Body of pancreas (tissue), 4 donors: ENCODE results near the gene IL1RAPL1. TPM values are rescaled to one million over a fixed set of nuclear protein-coding genes. Genes with fewer than 3 reads are reported as not detected.
"Not testable (repeated sequence)": the region's sequence is repeated elsewhere in the genome, so short reads cannot be mapped to it uniquely, and the experiment has no call there.

Experiments used
- ATAC-seq: fragments of 150-250 bp; one replicate; pipeline ENCODE4 v1.9.1; 2016
- DNase-seq, 4 donors: peaks; one replicate each; pipeline ENCODE4 v3.0.0-alpha.2; 2019
- H3K27ac ChIP-seq, 4 donors: fragments of 200-600 bp; sonication (generic); 1 replicate in 3 of 4; 2 replicates in 1 of 4; pipeline versions ENCODE4 v1.5.1 to v1.6.1; 2016 to 2019; ENCODE audit warnings: mild to moderate bottlenecking in 1 of 4, mixed read lengths in 1 of 4, moderate library complexity in 1 of 4
- H3K27me3 ChIP-seq, 2 donors: fragments of 200-600 bp; sonication (generic); one replicate each; pipeline ENCODE4 v1.6.0; 2016; ENCODE audit warnings: mild to moderate bottlenecking in 1 of 2
- H3K36me3 ChIP-seq, 2 donors: fragments of 200-600 bp; sonication (generic); replicated peaks in 1 of 2; 2 replicates each; pipeline ENCODE4 v1.5.1; 2016; ENCODE audit warnings: low read depth in 2 of 2; ENCODE audit not compliant: insufficient read depth in 1 of 2
- H3K4me1 ChIP-seq: fragments of 200-600 bp; sonication (generic); one replicate; pipeline ENCODE4 v1.6.0; 2016
- H3K4me3 ChIP-seq, 2 donors: fragments of 200-600 bp; sonication (generic); 1 replicate in 1 of 2; 2 replicates in 1 of 2; pipeline ENCODE4 v1.5.1; 2016 to 2019
- H3K9me3 ChIP-seq, 3 donors: fragments of 200-600 bp; sonication (generic); 1 replicate in 2 of 3; 2 replicates in 1 of 3; pipeline ENCODE4 v1.5.1; 2016
- CTCF ChIP-seq, 7 experiments: fragments of 450-650 bp in 4 of 7; fragments of 200-600 bp in 3 of 7; sonication (generic) in 3 of 7; IDR thresholded peaks; one replicate each; pipeline ENCODE4 v1.5.1; 2016 to 2019; ENCODE audit warnings: antibody characterized with exemption in 7 of 7
- POLR2A ChIP-seq, 3 donors: fragments of 450-650 bp; IDR thresholded peaks; one replicate each; pipeline ENCODE4 v1.6.1; 2016; ENCODE audit warnings: antibody characterized with exemption in 3 of 3, mild to moderate bottlenecking in 2 of 3
- WGBS, 2 donors: methylation state at CpG; one replicate each; pipeline ENCODE4 v1.1.5; 2017; 5-methylcytosine and 5-hydroxymethylcytosine counted together
- intact Hi-C: fragments of 100-400 bp; cut with DNase I; formaldehyde crosslinking; loops from one replicate; pipeline ENCODE4 v1.15.1; 2023
- total RNA-seq, 2 donors: library from RNA; depleted of rRNA; stranded (reverse); fragments of >200 nt; gene quantifications; one replicate each; pipeline ENCODE4 v1.1.0, GENCODE V29; 2016

IL1RAPL1 gene
- total RNA-seq, 2 donors from 2014 or later = 0.26 TPM; not detected in 1

- Histone ChIP-seq H3K4me3 (no peak overlapping the region), H3K9me3 (no peaks in the 10 kb centered on the region), H3K27ac (no peak overlapping the region), H3K36me3 (no peaks in the 10 kb centered on the region), H3K4me1 (no peaks in the 10 kb centered on the region), H3K27me3 (no peaks in the 10 kb centered on the region)
- ATAC-seq (no peak), DNase-seq (no peak)
- intact Hi-C loops = no loop called here
- TF ChIP-seq CTCF (IDR thresholded peaks at IDR 0.05) (no peak), POLR2A (IDR thresholded peaks at IDR 0.05) (no peak)
- 25 to 29% methylated on average over 2 of the region's 2 CpGs for WGBS, 2 donors
Measured at GRCh38 chrX:29299684-29300083, 712.4 kb downstream of the IL1RAPL1 start.

GRCh38 chrX:29308726-29309125 is 721.5 kb downstream of the IL1RAPL1 start:
- intact Hi-C loops = no loop called here
- Histone ChIP-seq H3K9me3 (no peaks in the 10 kb centered on the region), H3K27me3 (no peaks in the 10 kb centered on the region), H3K4me3 (no peak overlapping the region), H3K27ac (no peak overlapping the region), H3K4me1 (no peaks in the 10 kb centered on the region), H3K36me3 (no peaks in the 10 kb centered on the region)
- TF ChIP-seq POLR2A (IDR thresholded peaks at IDR 0.05) = no peak
- no peak for TF ChIP-seq CTCF (IDR thresholded peaks at IDR 0.05)
- DNase-seq = no peak
- no peak for ATAC-seq
- 21 to 33% methylated on average over 4 of the region's 4 CpGs for WGBS, 2 donors

- Histone ChIP-seq H3K9me3 (no peaks in the 10 kb centered on the region), H3K27me3 (no peaks in the 10 kb centered on the region), H3K4me1 (no peaks in the 10 kb centered on the region), H3K4me3 (no peak overlapping the region), H3K36me3 (no peaks in the 10 kb centered on the region), H3K27ac (no peak overlapping the region)
- WGBS, 2 donors = 27 to 33% methylated on average over 3 of the region's 3 CpGs
- ATAC-seq (no peak), DNase-seq (no peak)
- TF ChIP-seq CTCF (IDR thresholded peaks at IDR 0.05) (no peak), POLR2A (IDR thresholded peaks at IDR 0.05) (no peak)
- intact Hi-C loops = no loop called here
Measured at GRCh38 chrX:29315931-29316330, 728.7 kb downstream of the IL1RAPL1 start.

- H3K27me3 ChIP-seq = no peaks in the 10 kb centered on the region
- H3K9me3 ChIP-seq = no peaks in the 10 kb centered on the region
- intact Hi-C loops = no loop called here
- 74 to 85% methylated on average over 1 of the region's 1 CpG for whole genome bisulfite sequencing, 2 donors
- H3K36me3 ChIP-seq = no peaks in the 10 kb centered on the region
- ATAC-seq (no peak), DNase-seq (no peak)
- no peak overlapping the region for H3K27ac ChIP-seq
- H3K4me3 ChIP-seq = no peak overlapping the region
- no peaks in the 10 kb centered on the region for H3K4me1 ChIP-seq
- TF ChIP-seq POLR2A (IDR thresholded peaks at IDR 0.05) (no peak), CTCF (IDR thresholded peaks at IDR 0.05) (no peak)
Measured at GRCh38 chrX:29318012-29318411, 730.8 kb downstream of the IL1RAPL1 start.

GRCh38 chrX:29332429-29332828 is 745.2 kb downstream of the IL1RAPL1 start:
- H3K9me3 ChIP-seq, H3K36me3 ChIP-seq, intact Hi-C loops, H3K4me3 ChIP-seq, DNase-seq, H3K27me3 ChIP-seq, ATAC-seq, H3K27ac ChIP-seq, H3K4me1 ChIP-seq: not testable (repeated sequence)
- 83 to 100% methylated on average over 1 of the region's 3 CpGs for WGBS, 2 donors

- WGBS, 2 donors = no CpG with 5 or more reads among the region's 27 CpGs
- ATAC-seq, DNase-seq, H3K27me3 ChIP-seq, H3K4me3 ChIP-seq, H3K36me3 ChIP-seq, H3K9me3 ChIP-seq, intact Hi-C loops, H3K27ac ChIP-seq, H3K4me1 ChIP-seq: not testable (repeated sequence)
Measured at GRCh38 chrX:29333091-29333490, 745.8 kb downstream of the IL1RAPL1 start.
